ENCODE measurements around the gene BLM. TPM values are rescaled to one million over a fixed set of nuclear protein-coding genes. Genes with fewer than 3 reads are reported as not detected.
"Not testable (repeated sequence)": the region's sequence is repeated elsewhere in the genome, so short reads cannot be mapped to it uniquely, and the experiment has no call there.

BLM gene
- total RNA-seq, 2 donors from 2014 or later = 29.6 to 34.9 TPM

DNA sequence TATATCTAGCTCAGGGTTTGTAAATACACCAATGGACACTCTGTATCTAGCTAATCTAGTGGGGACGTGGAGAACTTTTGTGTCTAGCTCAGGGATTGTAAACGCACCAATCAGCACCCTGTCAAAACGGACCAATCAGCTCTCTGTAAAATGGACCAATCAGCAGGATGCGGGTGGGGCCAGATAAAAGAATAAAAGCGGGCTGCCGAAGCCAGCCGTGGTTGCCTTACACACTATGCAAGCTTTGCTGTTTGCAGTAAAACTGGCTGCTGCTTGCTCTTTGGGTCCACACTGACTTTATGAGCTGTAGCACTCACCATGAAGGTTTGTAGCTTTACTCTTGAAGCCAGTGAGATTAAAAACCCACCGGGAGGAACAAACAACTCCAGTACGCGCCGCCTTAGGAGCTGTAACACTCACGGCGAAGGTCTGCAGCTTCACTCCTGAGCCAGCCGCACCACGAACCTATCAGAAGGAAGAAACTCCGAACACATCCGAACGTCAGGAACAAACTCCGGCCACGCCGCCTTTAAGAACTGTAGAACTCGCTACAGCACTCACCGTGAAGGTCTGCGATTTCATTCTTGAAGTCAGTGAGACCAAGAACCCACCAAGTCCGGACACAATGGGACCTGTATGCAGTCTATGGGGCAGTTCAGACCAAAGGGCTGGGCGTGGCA lies 109.2 kb downstream of the BLM start:
- not testable (repeated sequence) for DNase-seq; H3K36me3 Mint-ChIP-seq (ENCODE audit: low read depth); H3K27me3 Mint-ChIP-seq (ENCODE audit: insufficient read depth); H3K4me3 ChIP-seq (ENCODE audit: low read length); H3K9me3 ChIP-seq (ENCODE audit: control insufficient read depth, low read length); H3K27me3 ChIP-seq (ENCODE audit: control insufficient read depth, insufficient read depth, low read length, poor library complexity, severe bottlenecking); H3K27ac Mint-ChIP-seq; H3K4me3 Mint-ChIP-seq; H3K9ac ChIP-seq (ENCODE audit: extremely low read depth, low read length, poor library complexity, severe bottlenecking); H3K4me1 Mint-ChIP-seq; H3K4me1 ChIP-seq (ENCODE audit: control insufficient read depth, insufficient read depth, low read length); H3K36me3 ChIP-seq (ENCODE audit: control insufficient read depth, insufficient read depth, low read length); H3K27ac ChIP-seq (ENCODE audit: low read depth, low read length)
- H3K9me3 Mint-ChIP-seq = peaks cover 10% of the 10 kb centered on the region
- WGBS, 2 experiments (ENCODE audit: insufficient coverage in 1 of 2, insufficient read length in 1 of 2) = 92 to 96% methylated on average over 22 to 26 of the region's 26 CpGs

DNA sequence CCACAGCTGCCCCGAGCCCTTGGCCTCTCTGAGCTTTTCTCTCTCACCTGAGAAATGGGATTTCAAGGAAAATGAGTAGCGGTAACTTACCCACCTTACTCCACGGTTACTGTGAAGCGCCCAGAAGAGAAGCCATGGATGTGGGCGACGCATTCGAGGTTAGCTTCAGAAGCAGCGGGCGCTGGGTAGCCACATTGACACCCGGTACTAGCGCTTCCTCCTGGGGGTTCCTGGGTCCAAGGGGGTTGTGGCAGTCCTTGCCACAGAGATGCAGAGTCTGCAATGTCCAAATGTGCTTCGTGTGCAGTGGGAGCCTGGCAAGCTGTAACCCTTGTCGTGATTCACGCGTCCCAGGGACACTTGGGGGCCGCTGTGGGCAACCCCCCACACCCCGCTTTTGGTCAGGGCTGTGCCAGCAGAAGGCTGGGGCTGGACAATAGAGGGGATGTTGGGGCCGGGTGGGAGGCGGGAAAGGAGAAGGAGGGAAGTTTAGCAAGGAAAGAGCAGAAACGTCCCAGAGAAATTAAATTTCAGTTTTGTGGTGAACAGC lies 109.8 kb downstream of the BLM start:
- Histone ChIP-seq H3K4me1 (ENCODE audit: control insufficient read depth, insufficient read depth, low read length) (no peaks in the 10 kb centered on the region), H3K4me3 (ENCODE audit: low read length) (no peak overlapping the region), H3K27me3 (ENCODE audit: control insufficient read depth, insufficient read depth, low read length, poor library complexity, severe bottlenecking) (no peaks in the 10 kb centered on the region), H3K9ac (ENCODE audit: extremely low read depth, low read length, poor library complexity, severe bottlenecking) (no peak overlapping the region), H3K9me3 (ENCODE audit: control insufficient read depth, low read length) (no peaks in the 10 kb centered on the region), H3K27ac (ENCODE audit: low read depth, low read length) (no peak overlapping the region), H3K36me3 (ENCODE audit: control insufficient read depth, insufficient read depth, low read length) (no peaks in the 10 kb centered on the region)
- DNase-seq = no peak
- 94 to 96% methylated on average over 19 to 20 of the region's 20 CpGs for WGBS, 2 experiments (ENCODE audit: insufficient coverage in 1 of 2, insufficient read length in 1 of 2)
- Mint-ChIP-seq H3K27ac (no peak overlapping the region), H3K27me3 (ENCODE audit: insufficient read depth) (no peaks in the 10 kb centered on the region), H3K4me1 (peaks cover 7% of the 10 kb centered on the region), H3K9me3 (peaks cover 10% of the 10 kb centered on the region), H3K4me3 (no peak overlapping the region), H3K36me3 (ENCODE audit: low read depth) (no peaks in the 10 kb centered on the region)
- TF ChIP-seq, protein P1, sequence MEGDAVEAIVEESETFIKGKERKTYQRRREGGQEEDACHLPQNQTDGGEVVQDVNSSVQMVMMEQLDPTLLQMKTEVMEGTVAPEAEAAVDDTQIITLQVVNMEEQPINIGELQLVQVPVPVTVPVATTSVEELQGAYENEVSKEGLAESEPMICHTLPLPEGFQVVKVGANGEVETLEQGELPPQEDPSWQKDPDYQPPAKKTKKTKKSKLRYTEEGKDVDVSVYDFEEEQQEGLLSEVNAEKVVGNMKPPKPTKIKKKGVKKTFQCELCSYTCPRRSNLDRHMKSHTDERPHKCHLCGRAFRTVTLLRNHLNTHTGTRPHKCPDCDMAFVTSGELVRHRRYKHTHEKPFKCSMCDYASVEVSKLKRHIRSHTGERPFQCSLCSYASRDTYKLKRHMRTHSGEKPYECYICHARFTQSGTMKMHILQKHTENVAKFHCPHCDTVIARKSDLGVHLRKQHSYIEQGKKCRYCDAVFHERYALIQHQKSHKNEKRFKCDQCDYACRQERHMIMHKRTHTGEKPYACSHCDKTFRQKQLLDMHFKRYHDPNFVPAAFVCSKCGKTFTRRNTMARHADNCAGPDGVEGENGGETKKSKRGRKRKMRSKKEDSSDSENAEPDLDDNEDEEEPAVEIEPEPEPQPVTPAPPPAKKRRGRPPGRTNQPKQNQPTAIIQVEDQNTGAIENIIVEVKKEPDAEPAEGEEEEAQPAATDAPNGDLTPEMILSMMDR (conservative IDR thresholded peaks at IDR 0.05) = no peak

DNA sequence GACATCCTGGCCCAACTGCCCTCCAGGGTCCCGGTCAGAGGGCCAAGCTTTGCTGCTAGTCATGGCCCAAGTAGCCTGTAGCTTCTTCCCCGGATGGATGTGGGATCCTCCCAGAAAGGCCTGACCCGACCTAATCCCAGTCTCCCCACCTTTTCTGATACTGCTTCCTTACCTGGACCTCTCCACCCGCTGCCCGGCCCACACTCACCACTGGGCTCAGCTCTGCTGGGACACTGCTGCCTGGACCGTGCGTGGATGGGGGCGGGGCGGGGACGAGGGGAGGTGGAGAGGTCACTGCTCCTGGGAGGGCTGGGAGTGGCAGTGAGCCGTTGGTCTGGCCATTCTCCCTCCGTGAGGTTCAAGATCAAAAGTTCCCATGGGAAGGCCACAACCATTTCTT lies 111.0 kb downstream of the BLM start:
- no peaks in the 10 kb centered on the region for H3K36me3 Mint-ChIP-seq (ENCODE audit: low read depth)
- WGBS, 2 experiments (ENCODE audit: insufficient coverage in 1 of 2, insufficient read length in 1 of 2) = 93% methylated on average over 5 to 12 of the region's 12 CpGs
- no peak for DNase-seq
- H3K4me3 ChIP-seq (ENCODE audit: low read length) = no peak overlapping the region
- no peak overlapping the region for H3K27ac ChIP-seq (ENCODE audit: low read depth, low read length)
- H3K9me3 ChIP-seq (ENCODE audit: control insufficient read depth, low read length) = no peaks in the 10 kb centered on the region
- no peak overlapping the region for H3K4me3 Mint-ChIP-seq
- H3K27me3 ChIP-seq (ENCODE audit: control insufficient read depth, insufficient read depth, low read length, poor library complexity, severe bottlenecking) = no peaks in the 10 kb centered on the region
- TF ChIP-seq, protein P1 (conservative IDR thresholded peaks at IDR 0.05) = no peak
- no peaks in the 10 kb centered on the region for H3K4me1 ChIP-seq (ENCODE audit: control insufficient read depth, insufficient read depth, low read length)
- peaks cover 10% of the 10 kb centered on the region for H3K9me3 Mint-ChIP-seq
- H3K9ac ChIP-seq (ENCODE audit: extremely low read depth, low read length, poor library complexity, severe bottlenecking) = no peak overlapping the region
- H3K36me3 ChIP-seq (ENCODE audit: control insufficient read depth, insufficient read depth, low read length) = no peaks in the 10 kb centered on the region
- H3K27me3 Mint-ChIP-seq (ENCODE audit: insufficient read depth) = no peaks in the 10 kb centered on the region
- H3K27ac Mint-ChIP-seq = no peak overlapping the region
- H3K4me1 Mint-ChIP-seq = peaks cover 7% of the 10 kb centered on the region

Data from endodermal cell (in vitro differentiated cells).